SK-N-SH treated with all-trans-retinoic acid at 6 μM for 48 hours (cell line): Measurements from ENCODE around the gene SBK1.

Source experiments
- ATAC-seq: fragments of 200-7000 bp; cut with Tn5 transposase; 3 replicates; pipeline ENCODE4 v1.9.1; 2020; ENCODE audit warnings: mild to moderate bottlenecking, moderate library complexity
- ARNTL ChIP-seq: fragments of 450-650 bp; formaldehyde crosslinking; IDR thresholded peaks from 2 replicates; pipeline ENCODE4 v1.5.0; 2020; ENCODE audit warnings: low read depth, mild to moderate bottlenecking, moderate library complexity, borderline replicate concordance
- BACH2 ChIP-seq: fragments of 250-450 bp; sonication (Bioruptor Pico); IDR thresholded peaks from 2 replicates; pipeline ENCODE4 v1.9.0; 2021; ENCODE audit warnings: mild to moderate bottlenecking, borderline replicate concordance
- CREB5 ChIP-seq: fragments of 250-450 bp; sonication (Bioruptor Pico); IDR thresholded peaks from 2 replicates; pipeline ENCODE4 v1.5.1; 2020; ENCODE audit warnings: low read depth, mild to moderate bottlenecking, moderate library complexity
- CSDC2 ChIP-seq: fragments of 250-450 bp; sonication (Bioruptor Pico); IDR thresholded peaks from 2 replicates; pipeline ENCODE4 v1.5.0; 2020; ENCODE audit warnings: mild to moderate bottlenecking, moderate library complexity
- CSRNP3 ChIP-seq: fragments of 250-450 bp; sonication (Bioruptor Pico); IDR thresholded peaks from 2 replicates; pipeline ENCODE4 v1.5.1; 2021; ENCODE audit warnings: mild to moderate bottlenecking, moderate library complexity
- ESRRG ChIP-seq: fragments of 250-450 bp; sonication (Bioruptor Pico); IDR thresholded peaks from 2 replicates; pipeline ENCODE4 v1.6.1; 2021; ENCODE audit warnings: mild to moderate bottlenecking
- ISL1 ChIP-seq: fragments of 250-450 bp; sonication (Bioruptor Pico); IDR thresholded peaks from 2 replicates; pipeline ENCODE4 v2.1.2; 2022; ENCODE audit warnings: mild to moderate bottlenecking, moderate library complexity
- OSR1 ChIP-seq: fragments of 250-450 bp; sonication (Bioruptor Pico); IDR thresholded peaks from 2 replicates; pipeline ENCODE4 v1.8.0; 2022; ENCODE audit warnings: moderate library complexity, mild to moderate bottlenecking, inconsistent platforms
- PATZ1 ChIP-seq: fragments of 250-450 bp; sonication (Bioruptor Pico); IDR thresholded peaks from 2 replicates; pipeline ENCODE4 v1.8.0; 2020; ENCODE audit warnings: mild to moderate bottlenecking, moderate library complexity, borderline replicate concordance
- POU6F1 ChIP-seq: fragments of 250-450 bp; sonication (Bioruptor Pico); IDR thresholded peaks from 2 replicates; pipeline ENCODE4 v1.8.0; 2021; ENCODE audit warnings: low read depth, mild to moderate bottlenecking, moderate library complexity, borderline replicate concordance
- TCF4 ChIP-seq: fragments of 250-450 bp; sonication (Bioruptor Pico); IDR thresholded peaks from 2 replicates; pipeline ENCODE4 v1.8.0; 2021; ENCODE audit warnings: mild to moderate bottlenecking, moderate library complexity, borderline replicate concordance
- TOX ChIP-seq: fragments of 250-450 bp; sonication (Bioruptor Pico); IDR thresholded peaks from 2 replicates; pipeline ENCODE4 v1.8.0; 2021; ENCODE audit warnings: mild to moderate bottlenecking, moderate library complexity, borderline replicate concordance
- TSHZ2 ChIP-seq: fragments of 250-450 bp; sonication (Bioruptor Pico); IDR thresholded peaks from 2 replicates; pipeline ENCODE4 v1.5.0; 2020; ENCODE audit warnings: mild to moderate bottlenecking, moderate library complexity
- ZC3H10 ChIP-seq: fragments of 250-450 bp; sonication (Bioruptor Pico); IDR thresholded peaks from 2 replicates; pipeline ENCODE4 v1.5.1; 2021; ENCODE audit warnings: mild to moderate bottlenecking, moderate library complexity
- ZNF565 ChIP-seq: fragments of 450-650 bp; formaldehyde crosslinking; conservative IDR thresholded peaks from 2 replicates; pipeline ENCODE4 v1.5.0; 2020; ENCODE audit warnings: low read depth, mild to moderate bottlenecking, moderate library complexity
- ZNF70 ChIP-seq: fragments of 450-650 bp; formaldehyde crosslinking; IDR thresholded peaks from 2 replicates; pipeline ENCODE4 v1.5.0; 2020; ENCODE audit warnings: mild to moderate bottlenecking, moderate library complexity

Gene SBK1

GRCh38 chr16:28260193-28260592 is 32.1 kb upstream of the SBK1 start:
- no peak for TF ChIP-seq PATZ1 (CRISPR knock-in tag)
- no peak for TF ChIP-seq BACH2
- TF ChIP-seq POU6F1 (CRISPR knock-in tag) = no peak
- no peak for TF ChIP-seq ZNF565 (CRISPR knock-in tag)
- TF ChIP-seq ZNF70 (CRISPR knock-in tag) = no peak
- no peak for TF ChIP-seq ARNTL (CRISPR knock-in tag)
- no peak for TF ChIP-seq OSR1
- TF ChIP-seq ISL1 (CRISPR knock-in tag) = no peak
- TF ChIP-seq TCF4 (CRISPR knock-in tag) = no peak
- no peak for TF ChIP-seq ESRRG (CRISPR knock-in tag)
- no peak for TF ChIP-seq ZC3H10 (CRISPR knock-in tag)
- TF ChIP-seq CREB5 (CRISPR knock-in tag) = no peak
- no peak for TF ChIP-seq CSDC2 (CRISPR knock-in tag)
- no peak for ATAC-seq

- no peak for ATAC-seq
- no peak for TF ChIP-seq TOX
- no peak for TF ChIP-seq POU6F1 (CRISPR knock-in tag)
- TF ChIP-seq, all 23 proteins: peak for 0
Measured at GRCh38 chr16:28261942-28262341, 30.4 kb upstream of the SBK1 start.

- ATAC-seq = no peak
- TF ChIP-seq TOX (no peak), TCF4 (CRISPR knock-in tag) (no peak), ISL1 (CRISPR knock-in tag) (no peak), ZNF70 (CRISPR knock-in tag) (no peak), ESRRG (CRISPR knock-in tag) (no peak), CSDC2 (CRISPR knock-in tag) (no peak), CSRNP3 (CRISPR knock-in tag) (no peak)
Measured at GRCh38 chr16:28263305-28263704, 29.0 kb upstream of the SBK1 start.

- TF ChIP-seq ZNF70 (CRISPR knock-in tag) (no peak), ZNF565 (CRISPR knock-in tag) (no peak), TSHZ2 (CRISPR knock-in tag) (no peak), PATZ1 (CRISPR knock-in tag) (no peak), ISL1 (CRISPR knock-in tag) (no peak), ARNTL (CRISPR knock-in tag) (no peak), OSR1 (no peak), ZC3H10 (CRISPR knock-in tag) (no peak)
- TF ChIP-seq, all 23 proteins: peak for 0
- ATAC-seq = no peak
Measured at GRCh38 chr16:28264656-28265055, 27.7 kb upstream of the SBK1 start.
